ENCODE results near the gene KRTAP12-3. TPM values are rescaled to one million over a fixed set of nuclear protein-coding genes. Genes with fewer than 3 reads are reported as not detected.
"Not testable (repeated sequence)": the region's sequence is repeated elsewhere in the genome, so short reads cannot be mapped to it uniquely, and the experiment has no call there.

KRTAP12-3 gene
- total and polyA plus RNA-seq, 5 donors from 2014 or later: not detected

DNA sequence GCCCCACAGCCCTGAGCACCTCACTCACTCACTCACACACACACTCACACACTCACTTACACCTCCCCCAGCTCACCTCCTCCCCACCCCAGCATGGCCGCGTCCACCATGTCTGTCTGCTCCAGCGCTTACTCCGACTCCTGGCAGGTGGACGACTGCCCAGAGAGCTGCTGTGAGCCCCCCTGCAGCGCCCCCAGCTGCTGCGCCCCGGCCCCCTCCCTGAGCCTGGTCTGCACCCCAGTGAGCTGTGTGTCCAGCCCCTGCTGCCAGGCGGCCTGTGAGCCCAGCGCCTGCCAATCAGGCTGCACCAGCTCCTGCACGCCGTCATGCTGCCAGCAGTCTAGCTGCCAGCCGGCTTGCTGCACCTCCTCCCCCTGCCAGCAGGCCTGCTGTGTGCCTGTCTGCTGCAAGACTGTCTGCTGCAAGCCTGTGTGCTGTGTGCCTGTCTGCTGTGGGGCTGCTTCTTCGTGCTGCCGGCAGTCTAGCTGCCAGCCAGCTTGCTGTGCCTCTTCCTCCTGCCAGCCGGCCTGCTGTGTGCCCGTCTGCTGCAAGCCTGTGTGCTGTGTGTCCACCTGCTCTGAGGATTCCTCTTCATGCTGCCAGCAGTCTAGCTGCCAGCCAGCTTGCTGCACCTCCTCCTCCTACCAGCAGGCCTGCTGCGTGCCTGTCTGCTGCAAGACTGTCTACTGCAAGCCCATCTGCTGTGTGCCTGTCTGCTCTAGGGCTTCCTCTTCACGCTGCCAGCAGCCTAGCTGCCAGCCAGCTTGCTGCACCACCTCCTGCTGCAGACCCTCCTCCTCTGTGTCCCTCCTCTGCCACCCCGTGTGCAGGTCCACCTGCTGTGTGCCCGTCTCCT is 11.1 kb upstream of the KRTAP12-3 start, which contains the start of gene KRTAP10-11:
TSS of gene KRTAP10-11 (plus strand) at position 49 of the 856 bp plus-strand sequence. CDS start at position 94, 45 bp downstream.
- ATAC-seq (ENCODE audit: low read depth in 2 of 2); H3K27ac ChIP-seq (ENCODE audit: insufficient read depth, low read length, poor library complexity, severe bottlenecking); H3K4me1 Mint-ChIP-seq; DNase-seq; H3K36me3 ChIP-seq (ENCODE audit: control insufficient read depth, insufficient read depth, low read length); H3K4me3 Mint-ChIP-seq; H3K4me3 ChIP-seq (ENCODE audit: low read depth, low read length); H3K27me3 ChIP-seq (ENCODE audit: control insufficient read depth, insufficient read depth, low read length); H3K27me3 Mint-ChIP-seq; H3K4me1 ChIP-seq (ENCODE audit: control insufficient read depth, insufficient read depth, low read length, poor library complexity, severe bottlenecking); H3K36me3 Mint-ChIP-seq: not testable (repeated sequence)
- peaks cover 19 to 20% of the 10 kb centered on the region in 2 experiments for H3K9me3 ChIP-seq (ENCODE audit: control insufficient read depth in 2 of 2, low read length in 2 of 2)
- H3K27ac Mint-ChIP-seq: peak within 1 kb of the TSS in 1 of 3 donors; percentile 38
- peaks cover 4 to 30% (median 11%) of the 10 kb centered on the region in 7 donors for H3K9me3 Mint-ChIP-seq

- DNase-seq (no peak), ATAC-seq (ENCODE audit: low read depth in 2 of 2) (no peak)
- no peaks in the 10 kb centered on the region for H3K4me1 ChIP-seq (ENCODE audit: control insufficient read depth, insufficient read depth, low read length, poor library complexity, severe bottlenecking)
- H3K36me3 Mint-ChIP-seq: no peaks in the 10 kb centered on the region
- no peak overlapping the region for H3K27ac ChIP-seq (ENCODE audit: insufficient read depth, low read length, poor library complexity, severe bottlenecking)
- peaks cover 19 to 20% of the 10 kb centered on the region in 2 experiments for H3K9me3 ChIP-seq (ENCODE audit: control insufficient read depth in 2 of 2, low read length in 2 of 2)
- H3K4me3 Mint-ChIP-seq: no peak overlapping the region
- peaks cover 4 to 27% (median 9%) of the 10 kb centered on the region in 7 donors for H3K9me3 Mint-ChIP-seq
- H3K36me3 ChIP-seq (ENCODE audit: control insufficient read depth, insufficient read depth, low read length): no peaks in the 10 kb centered on the region
- H3K27me3 Mint-ChIP-seq: no peaks in the 10 kb centered on the region
- peak overlapping the region in 1 of 3 donors; percentile 38 for H3K27ac Mint-ChIP-seq
- no peak overlapping the region for H3K4me3 ChIP-seq (ENCODE audit: low read depth, low read length)
- H3K27me3 ChIP-seq (ENCODE audit: control insufficient read depth, insufficient read depth, low read length): no peaks in the 10 kb centered on the region
- no peaks in the 10 kb centered on the region for H3K4me1 Mint-ChIP-seq
Observed at GRCh38 chr21:44647222-44647552, 10.5 kb upstream of the KRTAP12-3 start.

GRCh38 chr21:44648557-44649311 is 9.0 kb upstream of the KRTAP12-3 start:
- peaks cover 0 to 17% (median 6%) of the 10 kb centered on the region in 7 donors for H3K9me3 Mint-ChIP-seq
- no peak overlapping the region for H3K27ac ChIP-seq (ENCODE audit: insufficient read depth, low read length, poor library complexity, severe bottlenecking)
- DNase-seq: no peak
- peaks cover 0 to 3% (median 0%) of the 10 kb centered on the region in 4 donors for H3K4me1 Mint-ChIP-seq
- H3K4me1 ChIP-seq (ENCODE audit: control insufficient read depth, insufficient read depth, low read length, poor library complexity, severe bottlenecking): no peaks in the 10 kb centered on the region
- H3K36me3 ChIP-seq (ENCODE audit: control insufficient read depth, insufficient read depth, low read length): no peaks in the 10 kb centered on the region
- H3K36me3 Mint-ChIP-seq: no peaks in the 10 kb centered on the region
- peaks cover 16 to 18% of the 10 kb centered on the region in 2 experiments for H3K9me3 ChIP-seq (ENCODE audit: control insufficient read depth in 2 of 2, low read length in 2 of 2)
- H3K27ac Mint-ChIP-seq: peak overlapping the region in 1 of 3 donors; percentile 26
- H3K27me3 ChIP-seq (ENCODE audit: control insufficient read depth, insufficient read depth, low read length): no peaks in the 10 kb centered on the region
- no peak overlapping the region for H3K4me3 Mint-ChIP-seq
- no peak overlapping the region for H3K4me3 ChIP-seq (ENCODE audit: low read depth, low read length)
- peaks cover 4% of the 10 kb centered on the region for H3K27me3 Mint-ChIP-seq
- no peak for ATAC-seq (ENCODE audit: low read depth in 2 of 2)

DNA sequence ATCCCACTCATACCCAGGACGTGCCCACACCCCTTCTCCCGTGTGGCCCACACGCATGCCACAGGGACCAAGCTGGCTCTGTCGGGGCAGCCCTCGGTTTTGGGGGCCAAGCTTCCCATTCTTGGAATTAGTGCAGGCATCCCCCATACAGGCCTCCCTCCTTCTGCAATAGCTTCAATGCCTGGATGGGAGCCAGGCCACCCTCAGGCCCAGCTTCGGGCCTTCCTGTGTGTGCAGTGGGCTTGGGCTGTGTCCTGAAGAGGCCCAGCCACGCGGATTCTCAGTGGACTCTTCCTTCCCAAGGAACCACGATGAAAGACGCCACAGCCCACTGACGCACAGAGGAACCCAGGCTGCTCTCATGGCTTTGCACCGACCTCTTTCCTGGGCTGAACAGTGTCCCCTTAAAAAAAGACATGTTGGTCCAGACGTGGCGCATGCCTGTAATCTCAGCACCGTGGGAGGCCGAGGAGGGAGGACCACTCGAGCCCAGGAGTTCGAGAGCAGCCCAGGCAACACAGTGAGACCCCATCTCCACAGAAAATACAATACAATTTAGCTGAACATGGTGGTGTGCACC is 8.1 kb upstream of the KRTAP12-3 start:
- Histone ChIP-seq H3K27me3 (ENCODE audit: control insufficient read depth, insufficient read depth, low read length) (no peaks in the 10 kb centered on the region), H3K4me3 (ENCODE audit: low read depth, low read length) (no peak overlapping the region), H3K36me3 (ENCODE audit: control insufficient read depth, insufficient read depth, low read length) (no peaks in the 10 kb centered on the region), H3K4me1 (ENCODE audit: control insufficient read depth, insufficient read depth, low read length, poor library complexity, severe bottlenecking) (no peaks in the 10 kb centered on the region), H3K27ac (ENCODE audit: insufficient read depth, low read length, poor library complexity, severe bottlenecking) (no peak overlapping the region), H3K9me3 (ENCODE audit: control insufficient read depth in 2 of 2, low read length in 2 of 2) (peaks cover 8 to 9% of the 10 kb centered on the region in 2 experiments)
- Mint-ChIP-seq H3K4me1 (peaks cover 0 to 11% (median 0%) of the 10 kb centered on the region in 4 donors), H3K4me3 (no peak overlapping the region), H3K36me3 (no peaks in the 10 kb centered on the region), H3K27me3 (peaks cover 4% of the 10 kb centered on the region), H3K27ac (no peak overlapping the region), H3K9me3 (peaks cover 0 to 12% (median 5%) of the 10 kb centered on the region in 7 donors)
- ATAC-seq (ENCODE audit: low read depth in 2 of 2) (no peak), DNase-seq (no peak)

DNA sequence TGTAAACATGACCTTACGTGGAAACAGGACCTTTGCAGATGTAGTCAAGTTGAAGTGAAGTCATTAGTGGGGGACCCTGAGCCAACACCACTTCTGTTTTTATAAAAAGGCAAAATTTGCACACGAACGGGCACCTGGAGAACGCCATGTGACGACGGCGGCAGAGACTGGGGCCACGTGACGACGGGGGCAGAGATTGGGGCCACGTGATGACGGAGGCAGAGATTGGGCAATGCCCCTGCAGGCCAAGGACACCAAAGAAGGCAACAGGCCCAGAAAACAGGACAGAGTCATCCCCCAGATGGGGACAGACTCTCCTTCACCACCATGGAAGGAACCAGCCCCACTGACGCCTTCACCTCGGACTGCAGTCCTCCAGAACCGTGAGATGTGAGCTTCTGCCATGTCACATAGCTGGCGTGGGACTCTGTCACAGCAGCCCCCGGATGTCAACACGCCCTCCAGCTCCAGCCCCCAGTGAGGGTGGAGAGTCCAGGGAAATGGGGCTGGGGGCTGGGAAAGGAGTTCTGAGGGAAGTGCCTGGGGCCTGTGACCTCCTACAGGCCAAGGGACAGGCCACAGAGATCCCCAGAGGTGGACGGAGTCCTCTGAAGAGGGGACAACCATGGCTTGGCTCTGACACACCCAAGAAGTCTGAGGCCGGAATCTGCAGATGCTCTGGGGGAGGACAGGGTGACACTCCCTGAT is 7.3 kb upstream of the KRTAP12-3 start:
- H3K27ac Mint-ChIP-seq: peak overlapping the region in 1 of 3 donors; percentile 20
- ATAC-seq (ENCODE audit: low read depth in 2 of 2): no peak

GRCh38 chr21:44650973-44651675 is 6.6 kb upstream of the KRTAP12-3 start:
- H3K4me3 ChIP-seq (ENCODE audit: low read depth, low read length): no peak overlapping the region
- no peaks in the 10 kb centered on the region for H3K36me3 Mint-ChIP-seq
- H3K27ac Mint-ChIP-seq: no peak overlapping the region
- no peak overlapping the region for H3K27ac ChIP-seq (ENCODE audit: insufficient read depth, low read length, poor library complexity, severe bottlenecking)
- ATAC-seq (ENCODE audit: low read depth in 2 of 2) (no peak), DNase-seq (no peak)
- peaks cover 4% of the 10 kb centered on the region for H3K27me3 Mint-ChIP-seq
- no peaks in the 10 kb centered on the region for H3K4me1 ChIP-seq (ENCODE audit: control insufficient read depth, insufficient read depth, low read length, poor library complexity, severe bottlenecking)
- peaks cover 0 to 17% (median 0%) of the 10 kb centered on the region in 4 donors for H3K4me1 Mint-ChIP-seq
- no peaks in the 10 kb centered on the region for H3K27me3 ChIP-seq (ENCODE audit: control insufficient read depth, insufficient read depth, low read length)
- H3K9me3 Mint-ChIP-seq: peaks cover 0 to 6% (median 0%) of the 10 kb centered on the region in 7 donors
- H3K36me3 ChIP-seq (ENCODE audit: control insufficient read depth, insufficient read depth, low read length): no peaks in the 10 kb centered on the region
- peaks cover 2 to 6% of the 10 kb centered on the region in 2 experiments for H3K9me3 ChIP-seq (ENCODE audit: control insufficient read depth in 2 of 2, low read length in 2 of 2)
- H3K4me3 Mint-ChIP-seq: no peak overlapping the region

More for the DNA sequence above, 7.3 kb upstream of the KRTAP12-3 start:
- Mint-ChIP-seq H3K27me3 (peaks cover 4% of the 10 kb centered on the region), H3K36me3 (no peaks in the 10 kb centered on the region), H3K4me1 (peaks cover 0 to 17% (median 0%) of the 10 kb centered on the region in 4 donors), H3K4me3 (no peak overlapping the region), H3K9me3 (peaks cover 0 to 5% (median 0%) of the 10 kb centered on the region in 7 donors)
- peaks cover 1 to 2% of the 10 kb centered on the region in 2 experiments for H3K9me3 ChIP-seq (ENCODE audit: control insufficient read depth in 2 of 2, low read length in 2 of 2)
- no peak overlapping the region for H3K27ac ChIP-seq (ENCODE audit: insufficient read depth, low read length, poor library complexity, severe bottlenecking)
- H3K27me3 ChIP-seq (ENCODE audit: control insufficient read depth, insufficient read depth, low read length): no peaks in the 10 kb centered on the region
- no peak for DNase-seq
- no peaks in the 10 kb centered on the region for H3K36me3 ChIP-seq (ENCODE audit: control insufficient read depth, insufficient read depth, low read length)
- no peak overlapping the region for H3K4me3 ChIP-seq (ENCODE audit: low read depth, low read length)
- H3K4me1 ChIP-seq (ENCODE audit: control insufficient read depth, insufficient read depth, low read length, poor library complexity, severe bottlenecking): no peaks in the 10 kb centered on the region
